HG03354 (cell line): ENCODE results near the gene POLR2A.
"Not testable (repeated sequence)": the region's sequence is repeated elsewhere in the genome, so short reads cannot be mapped to it uniquely, and the experiment has no call there.

Experiments
- ATAC-seq: cut with Tn5 transposase; IDR thresholded peaks from one replicate; pipeline ENCODE4 v1.9.1; 2021; ENCODE audit warnings: mild to moderate bottlenecking; ENCODE audit not compliant: unreplicated experiment, poor library complexity, severe bottlenecking

The POLR2A gene

DNA sequence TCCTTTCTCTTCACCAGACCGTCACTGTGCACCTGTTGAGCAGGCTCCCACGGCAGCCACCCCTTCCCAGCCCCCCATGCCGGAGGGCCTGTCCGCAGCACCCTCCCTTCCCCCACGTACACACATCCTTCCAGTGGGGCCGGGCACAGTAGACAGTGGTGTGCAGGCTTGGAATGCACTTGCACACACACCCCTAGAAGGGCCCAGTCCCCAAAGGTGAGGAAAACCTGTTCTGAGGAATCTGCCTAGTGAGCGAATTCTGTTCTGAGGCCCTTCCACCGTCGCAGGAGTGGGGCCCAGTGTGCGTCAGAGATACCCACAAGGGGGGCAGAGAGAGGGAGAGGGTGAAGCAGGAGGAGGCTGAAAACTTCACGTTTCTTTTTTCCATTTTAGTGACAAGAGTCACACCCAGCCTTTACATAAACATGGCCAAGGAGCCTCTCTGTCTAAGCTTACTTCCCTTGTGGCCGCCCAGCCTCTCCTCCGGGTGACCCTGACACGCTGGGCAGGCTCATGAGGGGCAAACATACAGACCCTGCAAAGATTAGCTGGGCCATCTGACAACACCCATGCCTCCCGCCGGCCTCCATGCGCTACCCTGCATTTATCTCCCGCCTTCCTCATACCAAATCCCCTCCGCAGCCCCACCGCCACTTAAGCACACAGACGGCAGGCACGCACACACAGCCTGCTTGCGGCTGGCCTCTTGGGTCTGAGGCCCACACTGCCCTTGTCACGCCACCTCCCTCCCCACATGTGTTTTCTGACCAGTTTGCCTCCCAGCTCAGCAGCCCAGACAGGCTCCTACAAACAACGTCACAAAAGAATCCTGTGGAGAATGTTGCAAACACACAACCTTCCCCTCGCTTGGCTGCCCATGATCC, 6.5 kb upstream of the POLR2A start:
- no peak for ATAC-seq

DNA sequence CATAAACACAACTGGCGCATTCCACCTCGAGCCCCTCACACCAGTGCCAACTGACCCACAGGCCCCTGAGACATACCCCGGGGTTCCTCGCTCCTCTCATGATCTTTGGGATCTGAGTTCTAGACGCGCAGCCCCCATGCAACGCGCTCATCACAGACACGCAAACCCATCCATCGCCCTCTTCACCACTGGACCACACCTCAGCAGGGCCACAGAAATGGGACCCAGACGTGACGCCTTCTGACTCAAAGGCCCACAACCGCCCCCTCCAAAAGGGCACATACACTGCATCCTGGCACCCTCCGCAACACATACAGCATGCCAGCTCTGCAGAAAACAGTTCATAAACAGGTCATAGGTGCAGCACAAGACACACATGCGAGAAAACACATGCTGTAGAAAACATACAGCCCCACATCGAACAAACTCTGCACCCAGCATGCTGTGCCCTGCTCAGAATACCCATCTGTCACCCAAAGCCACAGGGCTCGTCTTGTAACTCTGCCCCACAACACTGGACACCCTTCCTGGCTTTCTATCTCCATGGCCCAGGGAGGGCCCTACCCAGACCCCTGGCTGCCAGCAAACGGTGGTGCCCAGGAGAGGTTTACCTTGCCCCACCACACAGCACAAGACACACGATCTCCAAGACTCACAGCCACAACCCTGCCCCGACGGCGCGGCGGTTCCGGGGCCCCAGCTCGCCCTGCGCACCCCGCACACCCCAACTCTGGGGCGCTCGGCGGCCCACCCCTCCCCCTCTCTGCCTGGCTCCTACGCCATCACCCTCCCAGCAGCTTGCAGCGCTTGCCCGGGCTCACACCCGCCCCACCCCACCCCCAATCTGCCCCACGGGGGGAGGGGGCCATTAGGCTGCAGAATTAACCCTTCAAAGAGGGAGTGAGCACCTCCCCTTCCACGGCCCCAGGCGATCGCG, 5.6 kb upstream of the POLR2A start:
- no peak for ATAC-seq

DNA sequence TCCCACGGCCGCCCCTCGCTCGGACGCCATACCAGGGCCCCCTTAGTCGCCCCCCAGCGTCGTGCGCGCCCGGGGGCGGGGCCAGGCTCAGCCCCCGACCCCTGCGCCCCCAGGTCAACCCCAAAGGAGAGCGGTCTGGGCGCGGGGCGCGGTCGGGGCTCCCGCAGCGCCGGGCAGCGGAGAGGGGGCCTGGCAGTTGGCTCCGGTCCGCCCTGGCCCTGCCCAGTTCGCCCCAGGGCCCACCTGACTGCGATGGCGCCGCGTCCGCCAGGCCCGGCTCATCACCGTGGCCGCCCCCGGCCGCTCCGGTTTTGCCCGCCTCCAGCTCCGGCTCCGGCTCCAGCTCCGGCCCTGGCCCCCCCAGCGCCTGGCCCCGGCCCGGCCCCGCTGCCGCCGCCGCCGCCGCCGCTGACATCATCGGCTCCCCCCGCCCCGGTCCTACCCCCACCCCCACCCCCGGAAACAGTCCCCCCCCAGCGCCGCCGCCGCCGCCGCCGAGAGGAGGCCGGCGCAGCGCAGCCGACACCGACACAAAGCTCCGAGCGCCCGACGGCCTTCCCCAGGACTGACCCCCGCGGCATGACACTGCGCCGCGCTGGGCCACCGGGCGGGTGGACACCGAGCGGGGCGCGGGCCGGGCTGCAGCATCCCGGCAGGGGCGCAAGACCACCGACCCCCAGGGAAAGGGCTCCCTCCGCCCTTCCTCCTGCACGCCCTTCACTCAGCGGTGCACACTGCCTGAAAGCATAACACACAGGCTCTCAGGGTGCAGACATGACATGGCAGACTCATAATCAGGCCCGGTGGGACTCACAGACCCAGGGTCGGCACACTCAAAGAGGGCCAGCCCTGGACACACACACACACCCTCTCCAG, 4.7 kb upstream of the POLR2A start, which contains the start of gene ZBTB4:
ZBTB4 (minus strand) TSS at position 419 of the 876 bp plus-strand sequence. CDS start 12,830 bp downstream, outside the sequence.
- no peak for ATAC-seq

DNA sequence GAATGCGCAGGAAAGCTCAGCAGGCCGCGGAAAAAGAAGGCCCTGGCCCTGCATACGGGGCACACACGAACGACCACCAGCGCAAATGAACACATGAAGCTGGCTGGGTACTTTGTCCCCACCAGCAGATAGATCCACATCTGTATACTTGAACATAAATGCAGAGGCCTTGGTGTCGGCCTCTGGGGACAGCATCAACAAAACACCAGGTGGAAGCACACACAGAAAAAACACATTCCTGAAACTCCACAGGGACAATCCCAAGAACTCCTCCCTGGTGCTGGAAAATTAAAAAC, 4.1 kb upstream of the POLR2A start:
- no peak for ATAC-seq

DNA sequence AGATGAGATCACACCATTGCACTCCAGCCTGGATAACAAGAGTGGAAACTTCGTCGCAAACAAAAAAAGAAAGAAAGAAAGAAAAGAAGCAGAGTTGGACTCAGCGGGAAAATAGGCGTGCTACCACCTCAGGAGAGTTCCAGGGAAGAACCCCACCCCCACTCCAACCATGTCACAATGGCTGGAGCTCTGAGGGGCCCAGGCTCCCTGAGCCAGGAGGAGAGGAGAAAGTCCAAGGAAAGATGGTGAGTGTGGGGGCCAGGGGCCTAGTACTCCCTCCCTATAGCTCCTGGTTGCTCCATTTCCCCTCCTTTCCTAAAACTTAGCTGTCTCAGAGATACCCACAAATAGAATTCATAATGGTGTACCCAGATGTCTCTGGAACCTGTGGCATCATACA, 2.9 kb upstream of the POLR2A start, which contains the start of gene SLC35G6:
SLC35G6 (plus strand) TSS at position 172 of the 400 bp plus-strand sequence; CDS start at position 243, 71 bp downstream.
- not testable (repeated sequence) for ATAC-seq

DNA sequence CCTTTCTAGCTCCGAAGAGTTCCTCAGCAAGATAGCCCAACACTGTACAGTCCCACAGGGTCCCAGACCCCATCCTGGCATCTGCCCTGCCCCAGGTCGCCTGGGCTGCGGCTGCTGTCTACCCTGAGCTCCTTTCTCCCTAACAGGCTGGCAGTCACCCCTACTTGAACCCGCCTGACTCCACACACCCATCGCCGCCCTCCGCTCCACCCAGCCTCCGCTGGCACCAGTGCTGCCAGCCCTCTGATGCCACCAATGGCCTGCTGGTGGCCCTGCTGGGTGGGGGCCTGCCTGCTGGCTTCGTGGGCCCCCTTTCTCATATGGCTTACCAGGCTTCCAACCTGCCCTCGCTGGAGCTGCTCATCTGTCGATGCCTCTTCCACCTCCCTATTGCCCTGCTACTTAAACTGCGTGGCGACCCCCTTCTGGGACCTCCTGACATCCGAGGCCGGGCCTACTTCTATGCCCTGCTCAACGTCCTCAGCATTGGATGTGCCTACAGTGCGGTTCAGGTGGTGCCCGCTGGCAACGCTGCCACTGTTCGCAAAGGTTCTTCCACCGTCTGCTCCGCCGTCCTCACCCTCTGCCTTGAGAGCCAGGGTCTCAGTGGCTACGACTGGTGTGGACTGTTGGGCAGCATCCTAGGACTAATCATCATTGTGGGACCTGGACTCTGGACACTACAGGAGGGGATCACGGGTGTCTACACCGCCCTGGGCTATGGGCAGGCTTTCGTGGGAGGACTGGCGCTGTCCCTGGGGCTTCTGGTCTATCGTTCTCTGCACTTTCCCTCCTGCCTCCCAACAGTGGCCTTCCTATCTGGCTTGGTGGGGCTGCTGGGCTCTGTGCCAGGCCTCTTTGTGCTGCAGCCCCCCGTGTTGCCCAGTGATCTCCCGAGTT, 2.1 kb upstream of the POLR2A start:
- ATAC-seq = not testable (repeated sequence)

DNA sequence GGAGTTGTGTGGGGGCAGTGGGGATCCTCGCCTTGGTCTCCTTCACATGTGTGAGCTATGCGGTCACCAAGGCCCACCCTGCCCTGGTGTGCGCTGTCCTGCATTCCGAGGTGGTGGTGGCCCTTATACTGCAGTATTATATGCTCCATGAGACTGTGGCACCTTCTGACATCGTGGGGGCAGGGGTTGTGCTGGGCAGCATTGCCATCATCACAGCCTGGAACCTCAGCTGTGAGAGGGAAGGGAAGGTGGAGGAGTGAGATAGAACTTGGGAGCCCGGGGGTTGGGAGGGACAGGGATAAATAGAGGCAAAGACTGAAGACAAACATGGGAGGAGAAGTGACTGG, 1.5 kb upstream of the POLR2A start:
- not testable (repeated sequence) for ATAC-seq

DNA sequence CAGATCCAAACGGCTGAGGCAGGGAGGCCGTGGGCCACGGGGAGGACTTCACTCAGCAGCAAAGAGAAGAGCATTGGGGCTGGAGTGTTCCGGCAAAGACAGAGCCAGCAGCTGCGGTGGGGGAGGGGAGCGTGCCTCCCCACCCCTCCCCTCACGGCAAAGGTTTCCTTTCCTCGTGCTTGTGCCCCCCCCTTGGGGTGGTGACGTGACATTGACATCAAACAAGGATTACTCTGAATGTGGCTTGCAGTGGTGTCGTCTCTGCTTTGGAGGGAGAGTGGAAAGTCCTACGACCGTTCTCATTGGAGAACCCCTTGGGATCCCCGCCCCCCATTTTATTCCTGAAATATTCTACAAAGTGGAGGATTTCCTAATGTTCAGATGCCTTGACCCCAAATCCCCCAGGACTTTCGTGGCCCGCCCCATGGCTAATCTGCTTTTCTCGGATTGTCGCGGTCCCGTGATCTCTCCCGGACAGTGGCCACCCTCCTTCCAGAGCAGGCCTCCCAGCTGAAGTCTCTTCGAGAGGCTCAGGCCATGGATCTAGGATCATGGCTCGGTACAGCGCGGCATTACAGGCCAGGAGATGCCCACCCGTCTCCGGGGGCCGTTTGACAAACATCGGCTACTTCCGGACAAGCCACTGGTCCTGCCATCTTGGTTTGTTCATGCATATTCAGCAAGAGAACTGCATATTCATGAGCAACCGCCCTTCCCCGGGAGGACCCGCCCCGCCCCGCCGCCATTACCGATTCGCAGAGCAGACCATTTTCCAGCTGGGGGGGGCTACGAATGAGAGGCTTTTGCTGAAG, 705 bp upstream of the POLR2A start:
- peak; percentile 41 for ATAC-seq

DNA sequence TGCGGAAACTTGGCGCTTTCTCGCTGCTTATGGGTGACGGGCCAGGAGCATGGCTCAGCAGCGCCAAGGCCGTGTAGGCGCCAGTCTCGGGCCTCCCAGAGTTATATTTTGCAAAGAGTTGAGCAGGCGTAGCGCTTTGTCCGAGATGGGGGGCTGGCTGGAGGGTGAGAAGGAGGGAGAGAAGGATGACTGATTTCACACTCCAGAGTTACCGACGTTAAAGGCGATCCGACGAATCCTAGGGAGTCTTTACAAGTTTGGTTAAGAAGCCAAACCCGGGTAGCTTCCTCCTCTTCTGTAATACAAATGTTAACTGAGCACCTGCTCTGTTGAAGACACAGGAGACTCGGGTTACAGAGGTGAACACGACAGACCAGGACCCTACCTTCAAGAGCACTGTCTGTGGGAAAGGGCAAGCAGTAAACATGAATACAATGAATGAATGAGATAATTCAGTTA, 782 bp downstream of the POLR2A start:
- no peak for ATAC-seq

DNA sequence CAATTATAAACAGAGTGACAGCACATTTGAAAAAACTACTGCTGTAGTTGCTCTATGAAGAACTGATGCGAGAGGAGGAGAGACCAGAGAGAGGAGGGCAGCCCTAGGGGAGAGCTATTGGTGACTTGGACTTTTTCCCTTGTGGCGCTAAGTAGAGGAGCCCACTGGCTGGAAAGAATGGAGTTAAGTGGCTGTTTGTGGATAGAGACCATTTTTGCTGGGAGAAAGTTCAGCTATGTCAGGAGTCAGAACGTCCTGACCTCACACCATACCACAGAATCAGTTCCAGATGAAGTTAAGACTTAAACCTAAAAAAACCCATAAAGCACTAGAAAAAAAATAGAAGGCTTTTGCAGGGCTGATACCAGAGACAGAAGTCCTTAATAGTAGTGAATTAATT, 2.0 kb downstream of the POLR2A start:
- ATAC-seq = no peak

DNA sequence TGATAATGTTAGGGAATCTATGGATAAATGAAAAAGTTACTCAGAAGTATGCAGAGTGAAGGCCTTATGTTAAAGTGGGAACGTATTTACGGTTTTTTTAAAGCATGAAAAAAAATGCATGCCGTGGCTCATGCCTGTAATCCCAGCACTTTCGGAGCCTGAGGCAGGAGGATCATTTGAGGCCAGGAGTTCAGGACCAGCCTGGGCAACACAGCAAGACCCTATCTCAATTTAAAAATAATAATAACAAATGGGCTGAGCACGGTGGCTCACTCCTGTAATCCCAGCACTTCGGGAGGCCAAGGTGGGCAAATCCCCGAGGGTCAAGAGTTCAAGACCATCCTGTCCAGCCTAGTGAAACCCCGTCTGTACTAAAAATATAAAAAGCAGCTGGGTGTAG, 6.0 kb downstream of the POLR2A start:
- ATAC-seq = no peak

DNA sequence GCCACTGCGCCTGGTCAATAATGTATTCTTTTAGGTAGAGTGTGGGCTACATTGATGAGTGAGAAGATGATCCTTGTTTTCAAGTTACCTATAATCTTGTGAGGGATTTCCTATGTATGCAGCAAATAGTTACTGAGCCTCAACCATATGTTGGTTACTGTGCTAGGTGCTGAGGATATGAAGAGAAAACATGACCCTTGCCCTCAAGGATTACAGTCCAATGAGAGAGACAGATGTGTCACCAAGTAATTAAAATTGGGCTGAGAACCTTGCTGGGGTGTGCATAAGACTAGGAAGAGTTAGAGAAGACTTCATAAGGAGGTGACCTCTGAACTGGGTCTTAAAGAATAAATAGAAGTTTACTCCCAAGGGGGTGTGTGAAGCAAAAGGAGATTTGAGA, 7.4 kb downstream of the POLR2A start:
- no peak for ATAC-seq

DNA sequence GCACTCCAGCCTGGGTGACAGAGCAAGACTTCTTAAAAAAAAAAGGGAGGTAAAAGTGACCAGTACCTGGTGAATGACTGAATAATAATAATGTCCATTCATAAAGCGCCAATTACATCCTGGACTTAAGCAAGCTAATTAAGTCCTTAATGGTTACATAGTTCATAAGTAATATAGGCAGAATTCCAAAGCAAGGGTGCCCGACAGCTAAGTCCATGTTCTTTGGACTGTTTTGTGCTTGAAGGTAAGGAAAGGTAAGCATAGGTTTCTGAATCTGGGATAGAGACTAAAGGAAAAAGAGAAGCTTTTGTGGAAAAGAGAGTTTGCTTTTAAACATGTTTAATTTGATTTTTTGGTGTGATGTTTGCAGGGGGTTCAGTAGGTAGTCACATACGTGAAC, 9.8 kb downstream of the POLR2A start:
- ATAC-seq = no peak

DNA sequence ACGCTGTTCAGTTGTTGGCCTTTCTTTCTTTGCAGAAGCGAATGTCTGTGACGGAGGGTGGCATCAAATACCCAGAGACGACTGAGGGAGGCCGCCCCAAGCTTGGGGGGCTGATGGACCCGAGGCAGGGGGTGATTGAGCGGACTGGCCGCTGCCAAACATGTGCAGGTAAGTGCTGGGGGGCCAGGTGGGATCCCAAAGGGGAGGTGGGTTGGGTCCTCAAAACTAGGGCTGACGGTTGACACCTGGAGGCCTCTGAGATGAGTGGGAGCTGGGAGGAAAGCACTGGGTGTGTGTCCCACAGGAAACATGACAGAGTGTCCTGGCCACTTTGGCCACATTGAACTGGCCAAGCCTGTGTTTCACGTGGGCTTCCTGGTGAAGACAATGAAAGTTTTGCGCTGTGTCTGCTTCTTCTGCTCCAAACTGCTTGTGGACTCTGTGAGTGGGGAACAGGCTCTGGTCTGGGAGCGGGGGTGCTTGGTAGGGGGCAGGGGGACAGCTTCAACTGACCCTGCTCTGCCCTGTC, 11.8 kb downstream of the POLR2A start:
- no peak for ATAC-seq

DNA sequence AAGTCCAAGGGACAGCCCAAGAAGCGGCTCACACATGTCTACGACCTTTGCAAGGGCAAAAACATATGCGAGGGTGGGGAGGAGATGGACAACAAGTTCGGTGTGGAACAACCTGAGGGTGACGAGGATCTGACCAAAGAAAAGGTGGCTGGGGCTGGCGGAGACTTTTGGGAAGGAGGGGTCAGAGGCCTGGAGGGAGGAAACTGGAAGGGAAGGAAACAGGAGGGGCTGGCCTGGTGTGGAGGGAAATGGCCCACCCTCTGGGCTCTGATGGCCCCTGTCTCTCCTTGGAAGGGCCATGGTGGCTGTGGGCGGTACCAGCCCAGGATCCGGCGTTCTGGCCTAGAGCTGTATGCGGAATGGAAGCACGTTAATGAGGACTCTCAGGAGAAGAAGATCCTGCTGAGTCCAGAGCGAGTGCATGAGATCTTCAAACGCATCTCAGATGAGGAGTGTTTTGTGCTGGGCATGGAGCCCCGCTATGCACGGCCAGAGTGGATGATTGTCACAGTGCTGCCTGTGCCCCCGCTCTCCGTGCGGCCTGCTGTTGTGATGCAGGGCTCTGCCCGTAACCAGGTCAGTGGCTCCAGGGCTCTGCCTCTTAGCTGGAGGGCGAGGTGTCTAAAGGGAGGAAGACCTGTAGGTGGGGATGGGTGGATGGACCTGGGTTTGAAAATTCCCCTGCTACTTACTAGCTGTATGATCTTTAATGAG, 12.5 kb downstream of the POLR2A start:
- no peak for ATAC-seq

DNA sequence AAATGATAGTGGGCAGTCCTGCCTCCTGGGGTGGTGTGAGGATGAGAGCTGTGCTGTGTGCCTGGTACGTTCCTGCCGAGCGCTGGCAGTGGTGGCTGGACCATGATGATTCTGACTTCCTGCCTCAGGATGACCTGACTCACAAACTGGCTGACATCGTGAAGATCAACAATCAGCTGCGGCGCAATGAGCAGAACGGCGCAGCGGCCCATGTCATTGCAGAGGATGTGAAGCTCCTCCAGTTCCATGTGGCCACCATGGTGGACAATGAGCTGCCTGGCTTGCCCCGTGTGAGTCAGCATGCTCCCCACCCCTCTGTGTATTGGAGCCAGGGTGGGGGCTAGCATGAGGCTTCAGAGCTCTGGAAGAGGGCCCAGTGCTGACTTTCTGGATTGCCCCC, 13.1 kb downstream of the POLR2A start:
- ATAC-seq = no peak

DNA sequence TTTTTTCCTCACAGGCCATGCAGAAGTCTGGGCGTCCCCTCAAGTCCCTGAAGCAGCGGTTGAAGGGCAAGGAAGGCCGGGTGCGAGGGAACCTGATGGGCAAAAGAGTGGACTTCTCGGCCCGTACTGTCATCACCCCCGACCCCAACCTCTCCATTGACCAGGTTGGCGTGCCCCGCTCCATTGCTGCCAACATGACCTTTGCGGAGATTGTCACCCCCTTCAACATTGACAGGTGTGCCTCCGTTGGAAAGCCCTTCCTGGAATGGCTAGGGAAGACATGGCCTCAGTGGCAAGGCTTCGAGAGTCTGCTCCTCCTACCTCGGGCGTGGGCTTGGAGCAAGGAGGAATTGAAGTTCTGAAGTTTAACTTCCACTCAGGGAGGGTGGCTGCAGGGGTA, 13.5 kb downstream of the POLR2A start:
- no peak for ATAC-seq
